NCI-H1436 treated with DMSO at 0.1 percent for 48 hours (cell line): ENCODE data around the gene PDE4C.

ENCODE experiments used
- DNase-seq: peaks from one replicate; lab custom pipeline; 2025; lab: John Stamatoyannopoulos, UW

The PDE4C gene

GRCh38 chr19:18198374-18198773 lies 27.9 kb downstream of the PDE4C start:
- DNase-seq: no peak

GRCh38 chr19:18197941-18198340 lies 28.3 kb downstream of the PDE4C start:
- DNase-seq: no peak

- no peak for DNase-seq
These were observed 28.9 kb downstream of the PDE4C start for GRCh38 chr19:18197306-18197705.

- no peak for DNase-seq
These were observed 29.8 kb downstream of the PDE4C start for GRCh38 chr19:18196511-18196845.

- no peak for DNase-seq
These were observed 31.5 kb downstream of the PDE4C start for GRCh38 chr19:18194554-18195238.

- no peak for DNase-seq
These were observed 32.1 kb downstream of the PDE4C start for GRCh38 chr19:18194181-18194530.

- DNase-seq: no peak
These were observed 32.7 kb downstream of the PDE4C start for GRCh38 chr19:18193388-18194180.

GRCh38 chr19:18192673-18193387 lies 33.4 kb downstream of the PDE4C start, which contains the start of gene MPV17L2:
Gene MPV17L2 (plus strand): TSS chr19:18193218. CDS start chr19:18193282, 64 bp downstream.
- DNase-seq: peak; percentile 99

- DNase-seq: no peak
These were observed 34.6 kb downstream of the PDE4C start for GRCh38 chr19:18191640-18192062.

- DNase-seq: no peak
These were observed 36.0 kb downstream of the PDE4C start for GRCh38 chr19:18190278-18190677.

GRCh38 chr19:18185538-18185937 lies 40.7 kb downstream of the PDE4C start:
- no peak for DNase-seq

- no peak for DNase-seq
These were observed 42.7 kb downstream of the PDE4C start for GRCh38 chr19:18183529-18183928.

- DNase-seq: no peak
These were observed 46.3 kb downstream of the PDE4C start for GRCh38 chr19:18179957-18180356.

GRCh38 chr19:18176367-18177310 lies 49.6 kb downstream of the PDE4C start:
- DNase-seq: no peak

- DNase-seq: no peak
These were observed 51.3 kb downstream of the PDE4C start for GRCh38 chr19:18174983-18175382.
